ENCODE results near the gene ADSS1.

Gene ADSS1

GRCh38 chr14:104771374-104771773, 47.3 kb downstream of the ADSS1 start:
- in situ Hi-C loops (cut with MboI; ENCODE audit: low pct_unique_long_range_greater_than_20kb, low sequenced_read_pairs, unreplicated experiment), result loop anchor here (25.0 kb wide), 1 partner anchor 266 kb away; no protein-coding TSS in a partner anchor
- DNase-seq (ENCODE audit: low spot score), result no peak
- no peak for TF ChIP-seq CTCF (IDR thresholded peaks at IDR 0.05; ENCODE audit: extremely low read depth, insufficient read depth, missing control alignments)

- DNase-seq (ENCODE audit: low spot score), result no peak
- in situ Hi-C loops (cut with MboI; ENCODE audit: low pct_unique_long_range_greater_than_20kb, low sequenced_read_pairs, unreplicated experiment), result loop anchor here (25.0 kb wide), 1 partner anchor 265 kb away; no protein-coding TSS in a partner anchor
Measured at GRCh38 chr14:104771918-104772706, 48.1 kb downstream of the ADSS1 start.

GRCh38 chr14:104772707-104773504, 48.9 kb downstream of the ADSS1 start:
- DNase-seq (ENCODE audit: low spot score), result no peak
- TF ChIP-seq CTCF (IDR thresholded peaks at IDR 0.05; ENCODE audit: extremely low read depth, insufficient read depth, missing control alignments), result no peak
- in situ Hi-C loops (cut with MboI; ENCODE audit: low pct_unique_long_range_greater_than_20kb, low sequenced_read_pairs, unreplicated experiment), result loop anchor here (25.0 kb wide), 1 partner anchor 264 kb away; no protein-coding TSS in a partner anchor

More at GRCh38 chr14:104771918-104772706, 48.1 kb downstream of the ADSS1 start:
- no peak for TF ChIP-seq CTCF (IDR thresholded peaks at IDR 0.05; ENCODE audit: extremely low read depth, insufficient read depth, missing control alignments)

- DNase-seq (ENCODE audit: low spot score), result no peak
- no peak for TF ChIP-seq CTCF (IDR thresholded peaks at IDR 0.05; ENCODE audit: extremely low read depth, insufficient read depth, missing control alignments)
- in situ Hi-C loops (cut with MboI; ENCODE audit: low pct_unique_long_range_greater_than_20kb, low sequenced_read_pairs, unreplicated experiment), result loop anchor here (25.0 kb wide), 1 partner anchor 264 kb away; no protein-coding TSS in a partner anchor
Measured at GRCh38 chr14:104773505-104774452, 49.8 kb downstream of the ADSS1 start.

GRCh38 chr14:104774453-104775072, 50.5 kb downstream of the ADSS1 start:
- no peak for DNase-seq (ENCODE audit: low spot score)
- in situ Hi-C loops (cut with MboI; ENCODE audit: low pct_unique_long_range_greater_than_20kb, low sequenced_read_pairs, unreplicated experiment), result loop anchor here (25.0 kb wide), 1 partner anchor 263 kb away; no protein-coding TSS in a partner anchor
- TF ChIP-seq CTCF (IDR thresholded peaks at IDR 0.05; ENCODE audit: extremely low read depth, insufficient read depth, missing control alignments), result no peak

All from GM13977 (cell line).